Neural cell (in vitro differentiated cells): ENCODE data around the gene RAD9B. TPM values are rescaled to one million over a fixed set of nuclear protein-coding genes. Genes with fewer than 3 reads are reported as not detected.

Source experiments
- H2AFZ ChIP-seq: fragments of 200-600, 300-800 bp; sonication (generic), shearing (Covaris generic); 2 replicates; pipeline ENCODE4 v1.6.0; 2014; ENCODE audit warnings: low read depth, mild to moderate bottlenecking, antibody characterized with exemption, low read length, moderate library complexity
- H3F3A ChIP-seq: fragments of 200-600 bp; shearing (Covaris generic); 2 replicates; pipeline ENCODE4 v1.6.1; 2016; ENCODE audit warnings: mild to moderate bottlenecking, moderate library complexity, mixed read lengths, antibody characterized with exemption, low read length; ENCODE audit not compliant: insufficient read depth, poor library complexity, severe bottlenecking
- H3K27ac ChIP-seq: fragments of 200-600, 300-800 bp; sonication (generic), shearing (Covaris generic); 2 replicates; pipeline ENCODE4 v1.5.1; 2014; ENCODE audit warnings: mild to moderate bottlenecking, low read length, moderate library complexity
- H3K27me3 ChIP-seq: fragments of 300-800, 200-600 bp; sonication (generic), shearing (Covaris generic); 2 replicates; pipeline ENCODE4 v1.6.0; 2014; ENCODE audit warnings: mild to moderate bottlenecking, low read depth, low read length, moderate library complexity; ENCODE audit not compliant: insufficient read depth
- H3K36me3 ChIP-seq: fragments of 300-800, 200-600 bp; sonication (generic), shearing (Covaris generic); 2 replicates; pipeline ENCODE4 v1.5.1; 2014; ENCODE audit warnings: mild to moderate bottlenecking, antibody characterized with exemption, low read length, moderate library complexity; ENCODE audit not compliant: insufficient read depth
- H3K4me2 ChIP-seq: fragments of 300-800, 200-600 bp; sonication (generic), shearing (Covaris generic); 2 replicates; pipeline ENCODE4 v1.6.0; 2014; ENCODE audit warnings: mild to moderate bottlenecking, low read length
- H3K4me3 ChIP-seq: fragments of 300-800, 200-600 bp; sonication (generic), shearing (Covaris generic); 2 replicates; pipeline ENCODE4 v1.5.1; 2014; ENCODE audit warnings: mild to moderate bottlenecking, low read length, moderate library complexity
- H3K79me2 ChIP-seq: fragments of 200-600 bp; shearing (Covaris generic); replicated peaks from 2 replicates; pipeline ENCODE4 v1.6.0; 2014; ENCODE audit warnings: mild to moderate bottlenecking, low read length, moderate library complexity; ENCODE audit not compliant: insufficient read depth
- H3K9ac ChIP-seq: fragments of 300-800, 200-600 bp; sonication (generic), shearing (Covaris generic); 2 replicates; pipeline ENCODE4 v1.6.1; 2016; ENCODE audit warnings: mild to moderate bottlenecking, low read length, mixed read lengths
- H3K9me2 ChIP-seq: fragments of 200-600 bp; shearing (Covaris generic); 2 replicates; pipeline ENCODE4 v1.6.1; 2016; ENCODE audit warnings: mild to moderate bottlenecking, low read length, mixed read lengths; ENCODE audit not compliant: insufficient read depth
- H3K9me3 ChIP-seq: fragments of 200-600, 300-800 bp; sonication (generic), shearing (Covaris generic); 2 replicates; pipeline ENCODE4 v1.6.1; 2016; ENCODE audit warnings: mild to moderate bottlenecking, mixed run types, low read length, moderate library complexity, mixed read lengths
- H4K20me1 ChIP-seq: fragments of 200-600 bp; shearing (Covaris generic); 2 replicates; pipeline ENCODE4 v1.6.1; 2016; ENCODE audit warnings: mild to moderate bottlenecking, mixed run types; ENCODE audit not compliant: insufficient read depth
- EP300 ChIP-seq: fragments of 450-650 bp; conservative IDR thresholded peaks from 2 replicates; pipeline ENCODE4 v1.6.1; 2014; ENCODE audit warnings: antibody characterized with exemption, mild to moderate bottlenecking, moderate library complexity; ENCODE audit not compliant: poor library complexity, severe bottlenecking
- EZH2 ChIP-seq: fragments of 200-600, 300-800 bp; shearing (Covaris generic), sonication (generic); IDR thresholded peaks from 2 replicates; pipeline ENCODE4 v1.6.1; 2014; ENCODE audit warnings: antibody characterized with exemption, low read length, borderline replicate concordance, mild to moderate bottlenecking; ENCODE audit not compliant: insufficient read depth, poor library complexity, severe bottlenecking
- MXI1 ChIP-seq: fragments of 450-650 bp; conservative IDR thresholded peaks from 2 replicates; pipeline ENCODE4 v1.6.1; 2014; ENCODE audit warnings: antibody characterized with exemption, mild to moderate bottlenecking; ENCODE audit not compliant: poor library complexity, severe bottlenecking
- POLR2AphosphoS5 ChIP-seq: IDR thresholded peaks from 2 replicates; pipeline ENCODE4 v1.6.1; 2012
- RAD21 ChIP-seq: fragments of 450-650 bp; conservative IDR thresholded peaks from 2 replicates; pipeline ENCODE4 v1.6.1; 2014; ENCODE audit warnings: antibody characterized with exemption, mild to moderate bottlenecking, moderate library complexity
- SMC3 ChIP-seq: fragments of 450-650 bp; conservative IDR thresholded peaks from 2 replicates; pipeline ENCODE4 v1.6.1; 2014; ENCODE audit warnings: antibody characterized with exemption, mild to moderate bottlenecking, moderate library complexity; ENCODE audit not compliant: poor library complexity
- TAF1 ChIP-seq: IDR thresholded peaks from 2 replicates; pipeline ENCODE4 v1.6.1; 2012; ENCODE audit warnings: low read depth
- polyA plus RNA-seq: library from polyadenylated mRNA; depleted of rRNA; stranded (reverse); fragments of >200 nt; gene quantifications from 2 replicates; pipeline ENCODE4 v1.2.3, GENCODE V29; 2014
- TF ChIP-seq, protein P1 (sequence below): IDR thresholded peaks from 2 replicates; pipeline ENCODE4 v1.6.1; 2012; ENCODE audit warnings: borderline replicate concordance
- TF ChIP-seq, protein P2 (sequence below): fragments of 450-650 bp; IDR thresholded peaks from 2 replicates; pipeline ENCODE4 v1.5.1; 2014; ENCODE audit warnings: antibody characterized with exemption, mild to moderate bottlenecking, moderate library complexity; ENCODE audit not compliant: poor library complexity, severe bottlenecking

Gene RAD9B
- polyA plus RNA-seq, 1 donor from 2014 or later, result 0.90 TPM

DNA sequence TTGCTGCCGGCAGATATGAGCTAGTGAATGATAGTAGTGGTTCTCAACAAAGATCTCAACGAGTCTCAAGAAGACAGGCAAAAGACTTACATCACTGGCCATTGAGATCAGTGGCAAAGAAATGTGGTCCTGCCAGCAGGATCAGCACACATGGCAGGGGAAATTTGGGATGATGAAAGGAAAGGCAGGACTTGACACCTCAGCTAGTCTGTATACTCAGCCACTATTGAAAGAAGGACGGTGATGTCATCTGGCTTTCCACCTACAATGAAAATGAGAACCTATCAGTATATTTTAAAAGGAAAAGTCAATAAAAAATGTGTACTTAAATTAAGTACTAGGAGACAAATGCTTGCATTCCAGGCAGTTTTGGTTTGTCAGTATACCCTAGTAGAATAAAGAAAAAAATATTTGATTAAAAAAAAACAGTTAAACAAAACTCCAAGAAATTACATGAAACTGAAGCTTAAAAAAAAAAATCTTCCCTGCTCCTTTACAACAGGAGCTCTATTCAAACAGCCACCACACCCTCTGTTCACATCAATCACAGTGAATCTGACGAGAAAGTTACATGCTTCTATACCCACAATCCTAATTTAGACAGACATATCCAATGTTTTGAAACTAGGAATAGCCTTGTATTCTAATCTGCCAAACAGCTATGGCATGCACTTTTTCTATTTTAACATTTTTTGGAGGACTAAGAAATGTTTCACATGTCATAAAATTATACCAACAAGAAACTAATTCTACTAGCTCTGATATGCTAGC is 34.9 kb downstream of the RAD9B start:
- H3F3A ChIP-seq, result no peaks in the 10 kb centered on the region
- no peak overlapping the region for H3K9ac ChIP-seq
- TF ChIP-seq TAF1 (no peak), POLR2AphosphoS5 (no peak), SMC3 (no peak), RAD21 (no peak), EZH2 (no peak), MXI1 (no peak), EP300 (no peak)
- TF ChIP-seq, protein P1, sequence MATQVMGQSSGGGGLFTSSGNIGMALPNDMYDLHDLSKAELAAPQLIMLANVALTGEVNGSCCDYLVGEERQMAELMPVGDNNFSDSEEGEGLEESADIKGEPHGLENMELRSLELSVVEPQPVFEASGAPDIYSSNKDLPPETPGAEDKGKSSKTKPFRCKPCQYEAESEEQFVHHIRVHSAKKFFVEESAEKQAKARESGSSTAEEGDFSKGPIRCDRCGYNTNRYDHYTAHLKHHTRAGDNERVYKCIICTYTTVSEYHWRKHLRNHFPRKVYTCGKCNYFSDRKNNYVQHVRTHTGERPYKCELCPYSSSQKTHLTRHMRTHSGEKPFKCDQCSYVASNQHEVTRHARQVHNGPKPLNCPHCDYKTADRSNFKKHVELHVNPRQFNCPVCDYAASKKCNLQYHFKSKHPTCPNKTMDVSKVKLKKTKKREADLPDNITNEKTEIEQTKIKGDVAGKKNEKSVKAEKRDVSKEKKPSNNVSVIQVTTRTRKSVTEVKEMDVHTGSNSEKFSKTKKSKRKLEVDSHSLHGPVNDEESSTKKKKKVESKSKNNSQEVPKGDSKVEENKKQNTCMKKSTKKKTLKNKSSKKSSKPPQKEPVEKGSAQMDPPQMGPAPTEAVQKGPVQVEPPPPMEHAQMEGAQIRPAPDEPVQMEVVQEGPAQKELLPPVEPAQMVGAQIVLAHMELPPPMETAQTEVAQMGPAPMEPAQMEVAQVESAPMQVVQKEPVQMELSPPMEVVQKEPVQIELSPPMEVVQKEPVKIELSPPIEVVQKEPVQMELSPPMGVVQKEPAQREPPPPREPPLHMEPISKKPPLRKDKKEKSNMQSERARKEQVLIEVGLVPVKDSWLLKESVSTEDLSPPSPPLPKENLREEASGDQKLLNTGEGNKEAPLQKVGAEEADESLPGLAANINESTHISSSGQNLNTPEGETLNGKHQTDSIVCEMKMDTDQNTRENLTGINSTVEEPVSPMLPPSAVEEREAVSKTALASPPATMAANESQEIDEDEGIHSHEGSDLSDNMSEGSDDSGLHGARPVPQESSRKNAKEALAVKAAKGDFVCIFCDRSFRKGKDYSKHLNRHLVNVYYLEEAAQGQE, result no peak
- TF ChIP-seq, protein P2, sequence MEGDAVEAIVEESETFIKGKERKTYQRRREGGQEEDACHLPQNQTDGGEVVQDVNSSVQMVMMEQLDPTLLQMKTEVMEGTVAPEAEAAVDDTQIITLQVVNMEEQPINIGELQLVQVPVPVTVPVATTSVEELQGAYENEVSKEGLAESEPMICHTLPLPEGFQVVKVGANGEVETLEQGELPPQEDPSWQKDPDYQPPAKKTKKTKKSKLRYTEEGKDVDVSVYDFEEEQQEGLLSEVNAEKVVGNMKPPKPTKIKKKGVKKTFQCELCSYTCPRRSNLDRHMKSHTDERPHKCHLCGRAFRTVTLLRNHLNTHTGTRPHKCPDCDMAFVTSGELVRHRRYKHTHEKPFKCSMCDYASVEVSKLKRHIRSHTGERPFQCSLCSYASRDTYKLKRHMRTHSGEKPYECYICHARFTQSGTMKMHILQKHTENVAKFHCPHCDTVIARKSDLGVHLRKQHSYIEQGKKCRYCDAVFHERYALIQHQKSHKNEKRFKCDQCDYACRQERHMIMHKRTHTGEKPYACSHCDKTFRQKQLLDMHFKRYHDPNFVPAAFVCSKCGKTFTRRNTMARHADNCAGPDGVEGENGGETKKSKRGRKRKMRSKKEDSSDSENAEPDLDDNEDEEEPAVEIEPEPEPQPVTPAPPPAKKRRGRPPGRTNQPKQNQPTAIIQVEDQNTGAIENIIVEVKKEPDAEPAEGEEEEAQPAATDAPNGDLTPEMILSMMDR, result no peak
- H2AFZ ChIP-seq, result no peak overlapping the region
- no peaks in the 10 kb centered on the region for H4K20me1 ChIP-seq
- no peak overlapping the region for H3K4me2 ChIP-seq
- no peaks in the 10 kb centered on the region for H3K36me3 ChIP-seq
- H3K9me2 ChIP-seq, result no peaks in the 10 kb centered on the region
- H3K4me3 ChIP-seq, result no peak overlapping the region
- no peaks in the 10 kb centered on the region for H3K79me2 ChIP-seq
- H3K27me3 ChIP-seq, result no peaks in the 10 kb centered on the region
- no peaks in the 10 kb centered on the region for H3K9me3 ChIP-seq
- no peak overlapping the region for H3K27ac ChIP-seq

DNA sequence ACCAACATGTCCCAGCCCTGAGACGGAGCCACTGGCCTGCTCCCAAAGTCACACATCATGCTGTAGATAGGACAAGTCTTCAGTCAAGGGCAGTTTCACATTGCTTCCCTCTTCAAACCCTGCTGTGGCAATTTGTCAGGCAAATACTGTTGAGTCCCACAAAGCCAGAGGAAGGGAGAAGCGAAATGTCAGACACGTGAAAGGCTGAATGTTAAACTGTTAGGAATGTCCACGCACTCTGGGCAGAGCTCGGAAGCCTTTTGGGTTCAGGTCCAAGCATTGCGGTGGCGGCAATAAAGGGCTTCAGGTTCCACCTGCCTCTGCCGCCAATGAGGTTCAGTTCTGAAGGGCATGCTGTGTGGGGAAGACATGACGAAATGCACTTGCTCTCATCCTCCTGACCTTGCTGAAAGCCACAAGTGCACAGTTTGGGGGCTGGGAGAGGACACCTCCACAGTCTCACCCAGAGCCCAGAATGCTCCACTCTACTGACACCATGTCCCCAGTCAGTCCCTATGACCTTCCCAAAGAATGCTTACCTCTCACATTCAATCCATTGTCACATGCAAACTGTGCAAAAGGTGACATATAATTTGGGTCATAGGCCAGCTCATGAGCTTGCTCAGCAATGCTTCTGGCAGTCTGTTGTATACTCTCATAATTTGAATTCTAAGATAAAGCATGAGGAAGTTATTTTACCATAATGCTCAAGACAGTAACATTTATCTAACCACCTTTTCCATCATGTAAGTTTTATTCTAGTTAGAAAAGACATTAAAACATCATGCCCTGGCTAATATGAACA is 35.7 kb downstream of the RAD9B start:
- Histone ChIP-seq H3K9me3 (no peaks in the 10 kb centered on the region), H3K36me3 (no peaks in the 10 kb centered on the region), H3K4me2 (no peak overlapping the region)

More for the DNA sequence above, 35.7 kb downstream of the RAD9B start:
- H3K27ac ChIP-seq, result no peak overlapping the region
- no peaks in the 10 kb centered on the region for H3K9me2 ChIP-seq
- no peaks in the 10 kb centered on the region for H3K79me2 ChIP-seq
- H4K20me1 ChIP-seq, result no peaks in the 10 kb centered on the region
- no peak overlapping the region for H3K9ac ChIP-seq
- H3F3A ChIP-seq, result no peaks in the 10 kb centered on the region
- H2AFZ ChIP-seq, result no peak overlapping the region
- TF ChIP-seq RAD21, result no peak
- no peak for TF ChIP-seq EZH2
- TF ChIP-seq EP300, result no peak
- TF ChIP-seq, protein P2, result no peak
- no peak for TF ChIP-seq MXI1
- TF ChIP-seq POLR2AphosphoS5, result no peak
- TF ChIP-seq TAF1, result no peak
- TF ChIP-seq SMC3, result no peak
- TF ChIP-seq, protein P1, result no peak
- H3K4me3 ChIP-seq, result no peak overlapping the region
- H3K27me3 ChIP-seq, result no peaks in the 10 kb centered on the region
